ENCODE measurements around the gene PHACTR3. TPM values are rescaled to one million over a fixed set of nuclear protein-coding genes. Genes with fewer than 3 reads are reported as not detected.

The PHACTR3 gene
- total RNA-seq, 6 experiments from 2014 or later = 0.12 to 0.35 (median 0.23) TPM; not detected in 2

DNA sequence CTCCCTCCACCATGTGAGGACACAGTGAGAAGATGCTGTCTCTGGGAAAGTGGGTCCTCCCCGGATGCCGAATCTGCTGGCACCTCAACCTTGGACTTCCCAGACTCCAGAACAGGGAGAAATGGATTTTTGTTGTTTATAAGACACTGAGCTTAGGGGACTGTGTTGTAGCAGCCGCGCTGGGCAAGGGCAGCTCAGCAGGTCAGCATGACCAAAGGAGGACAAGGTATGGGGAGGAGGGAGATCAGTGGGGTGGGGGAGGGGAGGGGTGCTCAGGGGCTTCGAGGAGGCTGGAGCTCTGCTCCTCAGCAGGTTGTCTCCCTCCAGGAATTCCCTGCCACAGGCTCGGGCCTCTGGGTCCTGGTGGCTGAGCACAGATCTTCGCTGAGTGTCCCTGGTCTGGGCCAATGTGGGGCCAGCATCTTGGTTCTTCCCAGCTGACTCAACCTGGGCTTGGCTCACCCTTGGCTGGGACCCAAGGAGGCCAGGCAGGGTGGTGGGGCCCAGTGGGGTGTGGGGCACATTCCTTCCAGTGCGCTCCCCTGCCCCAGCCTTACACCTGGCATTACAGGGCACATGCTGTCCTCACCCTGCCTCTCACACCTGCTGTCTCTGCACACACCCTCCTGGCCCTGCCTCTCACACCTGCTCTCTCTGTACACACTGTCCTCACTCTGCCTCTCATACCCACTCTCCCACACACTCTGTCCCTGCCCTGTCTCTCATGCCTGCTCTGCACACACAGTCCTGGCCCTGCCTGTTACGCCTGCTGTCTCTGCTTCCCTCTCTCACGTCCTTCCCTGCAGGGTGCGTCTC, 221.8 kb downstream of the PHACTR3 start:
- no peak overlapping the region for H3K27ac ChIP-seq
- peak in 1 of 4 donors; percentile 24 for ATAC-seq

DNA sequence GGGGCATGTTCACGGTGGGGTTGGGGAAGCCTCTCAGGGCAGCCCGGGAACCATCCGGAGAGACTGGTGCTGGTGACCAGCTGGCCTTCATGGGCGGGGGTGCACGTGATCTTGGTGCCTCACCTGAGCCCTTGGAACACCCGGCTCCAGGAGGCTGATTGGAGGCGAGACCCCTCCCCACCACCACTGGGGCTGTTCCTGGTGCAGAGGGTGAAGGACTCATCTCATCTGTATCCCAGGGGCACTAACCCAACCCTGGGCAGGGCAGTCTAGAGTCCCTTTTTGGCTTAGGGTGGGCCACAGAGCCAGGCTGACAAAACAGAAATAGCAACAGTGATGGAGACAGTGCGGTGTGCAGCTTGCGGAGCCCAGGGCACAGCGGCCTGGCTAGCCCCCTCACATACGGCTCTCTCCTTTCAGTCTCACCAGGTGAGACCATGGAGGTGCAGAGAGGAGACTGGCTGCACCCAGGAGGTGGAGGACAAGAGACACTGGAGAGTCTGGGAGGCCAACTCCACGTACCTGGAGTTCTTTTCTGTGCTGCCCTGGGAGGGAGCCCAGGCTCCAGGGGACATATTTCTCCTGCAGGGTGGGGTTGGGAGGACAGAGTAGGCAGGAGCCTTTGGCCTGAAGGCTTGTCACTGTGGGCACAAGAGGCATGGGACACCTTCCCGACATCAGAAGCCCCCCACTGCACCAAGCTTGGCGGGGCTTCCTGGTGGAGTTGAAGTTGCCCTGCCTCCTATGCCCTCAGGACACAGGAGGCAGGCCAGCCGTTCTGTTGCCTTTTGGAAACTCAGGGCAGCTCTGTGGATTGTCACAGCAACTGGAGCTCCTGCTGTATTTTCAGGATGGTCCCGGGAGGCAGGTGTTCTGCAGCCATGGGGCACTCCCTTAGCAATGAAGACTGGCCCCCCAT, 223.1 kb downstream of the PHACTR3 start:
- Histone ChIP-seq H3K4me3 (no peak overlapping the region), H3K36me3 (no peaks in the 10 kb centered on the region), H3K27me3 (no peaks in the 10 kb centered on the region), H3K4me1 (no peaks in the 10 kb centered on the region), H3K9me3 (no peaks in the 10 kb centered on the region), H3K27ac (no peak overlapping the region)
- 43% methylated on average over 7 of the region's 16 CpGs for WGBS (ENCODE audit: insufficient coverage, low coverage, low lambda C conversion rate, missing lambda C conversion rate)
- DNase-seq (no peak), ATAC-seq (no peak)
- intact Hi-C loops (cut with DNase I) = no loop called here
- TF ChIP-seq, protein P1, sequence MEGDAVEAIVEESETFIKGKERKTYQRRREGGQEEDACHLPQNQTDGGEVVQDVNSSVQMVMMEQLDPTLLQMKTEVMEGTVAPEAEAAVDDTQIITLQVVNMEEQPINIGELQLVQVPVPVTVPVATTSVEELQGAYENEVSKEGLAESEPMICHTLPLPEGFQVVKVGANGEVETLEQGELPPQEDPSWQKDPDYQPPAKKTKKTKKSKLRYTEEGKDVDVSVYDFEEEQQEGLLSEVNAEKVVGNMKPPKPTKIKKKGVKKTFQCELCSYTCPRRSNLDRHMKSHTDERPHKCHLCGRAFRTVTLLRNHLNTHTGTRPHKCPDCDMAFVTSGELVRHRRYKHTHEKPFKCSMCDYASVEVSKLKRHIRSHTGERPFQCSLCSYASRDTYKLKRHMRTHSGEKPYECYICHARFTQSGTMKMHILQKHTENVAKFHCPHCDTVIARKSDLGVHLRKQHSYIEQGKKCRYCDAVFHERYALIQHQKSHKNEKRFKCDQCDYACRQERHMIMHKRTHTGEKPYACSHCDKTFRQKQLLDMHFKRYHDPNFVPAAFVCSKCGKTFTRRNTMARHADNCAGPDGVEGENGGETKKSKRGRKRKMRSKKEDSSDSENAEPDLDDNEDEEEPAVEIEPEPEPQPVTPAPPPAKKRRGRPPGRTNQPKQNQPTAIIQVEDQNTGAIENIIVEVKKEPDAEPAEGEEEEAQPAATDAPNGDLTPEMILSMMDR (IDR thresholded peaks at IDR 0.05) = no peak
- no peak for TF ChIP-seq POLR2A (IDR thresholded peaks at IDR 0.05)

More for the DNA sequence above, 221.8 kb downstream of the PHACTR3 start:
- WGBS (ENCODE audit: insufficient coverage, low coverage, low lambda C conversion rate, missing lambda C conversion rate) = 59% methylated on average over 6 of the region's 11 CpGs
- Histone ChIP-seq H3K27me3 (no peaks in the 10 kb centered on the region), H3K9me3 (no peaks in the 10 kb centered on the region), H3K36me3 (no peaks in the 10 kb centered on the region), H3K4me1 (no peaks in the 10 kb centered on the region), H3K4me3 (no peak overlapping the region)
- TF ChIP-seq POLR2A (IDR thresholded peaks at IDR 0.05) = no peak
- TF ChIP-seq, protein P1 (IDR thresholded peaks at IDR 0.05) = no peak
- peak in 1 of 3 donors; percentile 41 for DNase-seq
- intact Hi-C loops (cut with DNase I) = no loop called here

DNA sequence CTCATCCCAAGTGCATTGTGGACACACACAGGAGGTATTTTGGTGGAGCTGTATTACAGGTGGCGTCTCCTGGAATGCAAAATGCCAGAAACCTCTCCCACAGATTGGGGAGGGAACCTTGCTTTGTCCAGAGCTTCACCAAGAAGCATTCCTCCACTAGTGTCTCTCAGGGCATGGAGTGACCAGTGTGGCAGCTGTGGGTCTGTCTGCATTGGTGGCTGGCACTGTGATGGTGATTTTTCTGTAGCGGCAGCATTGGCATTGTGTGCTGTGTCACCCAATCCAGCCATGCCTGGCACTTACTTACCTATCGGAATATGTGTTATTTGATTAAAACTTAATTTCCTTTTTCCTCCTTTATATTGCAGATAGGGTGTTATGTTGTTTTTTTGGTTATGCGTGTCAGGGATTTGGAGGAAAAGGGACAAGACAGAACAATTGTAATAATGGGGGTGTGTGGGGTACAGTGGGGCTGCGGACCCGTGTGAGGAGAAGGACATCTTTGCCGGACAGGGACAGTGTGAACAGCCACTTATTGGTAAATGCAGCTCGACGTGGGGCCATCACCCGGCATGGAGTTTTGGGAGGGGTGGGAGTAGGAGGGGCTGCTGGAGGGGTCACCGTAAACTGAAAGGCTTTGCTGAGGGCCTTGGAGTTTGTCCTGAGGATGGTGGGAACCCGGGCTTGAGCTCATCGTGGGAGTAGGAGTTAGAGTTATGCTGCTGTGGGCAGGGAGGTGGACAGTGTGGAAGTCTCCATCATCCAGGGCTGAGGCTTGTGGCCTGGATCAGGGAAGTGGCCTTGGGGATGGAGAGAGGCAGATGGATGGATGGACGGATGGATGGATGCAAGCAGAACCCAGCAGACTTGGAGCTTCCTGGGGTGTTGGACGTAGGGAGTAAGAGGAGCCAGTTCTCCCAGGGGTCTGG, 224.0 kb downstream of the PHACTR3 start:
- no peaks in the 10 kb centered on the region for H3K4me1 ChIP-seq
- ATAC-seq (no peak), DNase-seq (no peak)
- H3K27me3 ChIP-seq = no peaks in the 10 kb centered on the region
- no peak overlapping the region for H3K27ac ChIP-seq
- no peak for TF ChIP-seq POLR2A (IDR thresholded peaks at IDR 0.05)
- TF ChIP-seq, protein P1 (IDR thresholded peaks at IDR 0.05) = no peak
- WGBS (ENCODE audit: insufficient coverage, low coverage, low lambda C conversion rate, missing lambda C conversion rate) = 66% methylated on average over 13 of the region's 15 CpGs
- intact Hi-C loops (cut with DNase I) = no loop called here
- H3K4me3 ChIP-seq = no peak overlapping the region
- no peaks in the 10 kb centered on the region for H3K9me3 ChIP-seq
- no peaks in the 10 kb centered on the region for H3K36me3 ChIP-seq

Measured in right lobe of liver (tissue), 6 donors.